SJSA1 (cell line): ENCODE results near the gene HDAC1. TPM values are rescaled to one million over a fixed set of nuclear protein-coding genes. Genes with fewer than 3 reads are reported as not detected.

Experiments
- DNase-seq, 2 experiments: peaks; one replicate each; pipeline ENCODE4 v3.0.0-alpha.2; 2015 to 2020; ENCODE audit warnings: low spot score in 2 of 2, low read depth in 1 of 2
- H3K27ac ChIP-seq: fragments of 250-450 bp; sonication (Bioruptor Pico); 2 replicates; pipeline ENCODE4 v1.5.1; 2020; ENCODE audit warnings: mild to moderate bottlenecking, moderate library complexity
- H3K27me3 ChIP-seq: fragments of 250-450 bp; sonication (Bioruptor Pico); replicated peaks from 2 replicates; pipeline ENCODE4 v1.5.1; 2020; ENCODE audit warnings: mild to moderate bottlenecking, moderate library complexity
- H3K36me3 ChIP-seq: fragments of 250-450 bp; sonication (Bioruptor Pico); 2 replicates; pipeline ENCODE4 v1.5.1; 2020; ENCODE audit warnings: mild to moderate bottlenecking
- H3K4me1 ChIP-seq: fragments of 250-450 bp; sonication (Bioruptor Pico); replicated peaks from 2 replicates; pipeline ENCODE4 v1.6.1; 2021; ENCODE audit warnings: mild to moderate bottlenecking
- H3K4me3 ChIP-seq: fragments of 250-450 bp; sonication (Bioruptor Pico); 2 replicates; pipeline ENCODE4 v1.5.1; 2020; ENCODE audit warnings: mild to moderate bottlenecking
- H3K9me3 ChIP-seq: fragments of 250-450 bp; sonication (Bioruptor Pico); replicated peaks from 2 replicates; pipeline ENCODE4 v1.5.1; 2020; ENCODE audit warnings: mild to moderate bottlenecking
- total RNA-seq: library from RNA; depleted of rRNA; stranded (reverse); fragments of >200 nt; shearing (Covaris generic); gene quantifications from 2 replicates; pipeline ENCODE4 v1.2.3, GENCODE V29; 2014; rRNA removed

HDAC1 gene
- total RNA-seq, 1 experiment from 2014 or later = 191 TPM

GRCh38 chr1:32367912-32368635, 76.2 kb downstream of the HDAC1 start:
- H3K27me3 ChIP-seq = no peaks in the 10 kb centered on the region
- H3K9me3 ChIP-seq = no peaks in the 10 kb centered on the region
- H3K27ac ChIP-seq = no peak overlapping the region
- H3K36me3 ChIP-seq = peaks cover 67% of the 10 kb centered on the region
- H3K4me1 ChIP-seq = no peaks in the 10 kb centered on the region
- DNase-seq = no peak
- no peak overlapping the region for H3K4me3 ChIP-seq

- Histone ChIP-seq H3K36me3 (peaks cover 85% of the 10 kb centered on the region), H3K9me3 (no peaks in the 10 kb centered on the region), H3K4me1 (no peaks in the 10 kb centered on the region), H3K4me3 (no peak overlapping the region), H3K27me3 (no peaks in the 10 kb centered on the region), H3K27ac (no peak overlapping the region)
- no peak for DNase-seq
These were observed 80.4 kb downstream of the HDAC1 start for GRCh38 chr1:32372149-32372756.

- Histone ChIP-seq H3K27ac (no peak overlapping the region), H3K4me1 (no peaks in the 10 kb centered on the region), H3K4me3 (no peak overlapping the region), H3K36me3 (peaks cover 84% of the 10 kb centered on the region), H3K9me3 (no peaks in the 10 kb centered on the region), H3K27me3 (no peaks in the 10 kb centered on the region)
- no peak for DNase-seq
These were observed 82.2 kb downstream of the HDAC1 start for GRCh38 chr1:32373996-32374592.

GRCh38 chr1:32376199-32376598, 84.3 kb downstream of the HDAC1 start:
- Histone ChIP-seq H3K9me3 (no peaks in the 10 kb centered on the region), H3K27me3 (no peaks in the 10 kb centered on the region), H3K4me1 (no peaks in the 10 kb centered on the region), H3K36me3 (peaks cover 92% of the 10 kb centered on the region), H3K27ac (no peak overlapping the region), H3K4me3 (no peak overlapping the region)
- DNase-seq = no peak

- Histone ChIP-seq H3K36me3 (peaks cover 86% of the 10 kb centered on the region), H3K4me3 (no peak overlapping the region), H3K27ac (no peak overlapping the region), H3K27me3 (no peaks in the 10 kb centered on the region), H3K9me3 (no peaks in the 10 kb centered on the region), H3K4me1 (no peaks in the 10 kb centered on the region)
- no peak for DNase-seq
These were observed 85.8 kb downstream of the HDAC1 start for GRCh38 chr1:32377541-32378220.

GRCh38 chr1:32380057-32380456, 88.2 kb downstream of the HDAC1 start:
- DNase-seq = no peak
- no peaks in the 10 kb centered on the region for H3K27me3 ChIP-seq
- peaks cover 88% of the 10 kb centered on the region for H3K36me3 ChIP-seq
- H3K27ac ChIP-seq = no peak overlapping the region
- H3K4me3 ChIP-seq = no peak overlapping the region
- no peaks in the 10 kb centered on the region for H3K4me1 ChIP-seq
- no peaks in the 10 kb centered on the region for H3K9me3 ChIP-seq

Other genes starting within 250 kb of the HDAC1 start
- gene TMEM39B, start 219.1 kb upstream of the HDAC1 start, total RNA-seq = 2.9 and 5.8 TPM in 2 replicates
- 45.4 and 54.4 TPM in 2 replicates for gene KPNA6, start 184.0 kb upstream of the HDAC1 start, total RNA-seq
- 65.4 and 101 TPM in 2 replicates for gene TXLNA, start 112.4 kb upstream of the HDAC1 start, total RNA-seq
- gene CCDC28B, start 91.5 kb upstream of the HDAC1 start, total RNA-seq = 22.1 and 38.9 TPM in 2 replicates
- 4.4 and 5.6 TPM in 2 replicates for gene IQCC, start 86.4 kb upstream of the HDAC1 start, total RNA-seq
- not detected in 2 replicates for gene DCDC2B, start 83.0 kb upstream of the HDAC1 start, total RNA-seq
- 9.2 and 13.5 TPM in 2 replicates for gene TMEM234, start 69.7 kb upstream of the HDAC1 start, total RNA-seq
- gene EIF3I, start 69.7 kb upstream of the HDAC1 start, total RNA-seq = 424 and 465 TPM in 2 replicates
- gene FAM167B, start 44.9 kb upstream of the HDAC1 start, total RNA-seq = 0.19 and 0.24 TPM in 2 replicates
- not detected in 2 replicates for gene LCK, start 40.8 kb upstream of the HDAC1 start, total RNA-seq
- gene MARCKSL1, start 44.1 kb downstream of the HDAC1 start, total RNA-seq = 53.7 and 67.1 TPM in 2 replicates
- gene FAM229A, start 70.4 kb downstream of the HDAC1 start, total RNA-seq = 0.28 and 0.74 TPM in 2 replicates
- not detected in 2 replicates for gene TSSK3, start 70.5 kb downstream of the HDAC1 start, total RNA-seq
- 55.5 and 71.1 TPM in 2 replicates for gene BSDC1, start 102.4 kb downstream of the HDAC1 start, total RNA-seq
- not detected in 2 replicates for gene ZBTB8B, start 173.0 kb downstream of the HDAC1 start, total RNA-seq
- gene ZBTB8A, start 247.3 kb downstream of the HDAC1 start, total RNA-seq = 7.3 and 8.6 TPM in 2 replicates